ENCODE data around the gene B9D2.

GRCh38 chr19:41354343-41354953 lies 9.5 kb downstream of the B9D2 start:
- TF ChIP-seq CTCF (IDR thresholded peaks at IDR 0.05; ENCODE audit: insufficient read depth, low read depth, low read length): no peak
- TF ChIP-seq EZH2 (IDR thresholded peaks at IDR 0.05; ENCODE audit: insufficient read depth, low read length): no peak
